ENCODE measurements around the gene XPR1. TPM values are rescaled to one million over a fixed set of nuclear protein-coding genes. Genes with fewer than 3 reads are reported as not detected.

XPR1 gene
- total and polyA plus RNA-seq, 2 donors (not counting 3 experiments of a cell fraction or from before 2014, with no cell fraction given), result 23.9 to 26.7 TPM

GRCh38 chr1:180646547-180646946, 14.7 kb downstream of the XPR1 start:
- Histone ChIP-seq H3K27me3 (ENCODE audit: control insufficient read depth in 2 of 2, insufficient read depth in 2 of 2, low read length in 2 of 2) (no peaks in the 10 kb centered on the region), H3K9ac (replicated peaks; ENCODE audit: extremely low read depth, insufficient read depth, low read length) (no peak overlapping the region), H3K79me2 (ENCODE audit: control insufficient read depth, insufficient read depth, low read length) (no peaks in the 10 kb centered on the region), H3K27ac (ENCODE audit: insufficient read depth, low read depth, low read length) (no peak overlapping the region), H3K4me3 (replicated peaks in 1 of 3; ENCODE audit: insufficient read depth in 1 of 3, low read depth in 1 of 3, low read length in 3 of 3) (no peak overlapping the region), H4K20me1 (replicated peaks; ENCODE audit: control insufficient read depth, extremely low read depth, insufficient read depth, low read length) (no peaks in the 10 kb centered on the region), H3K4me2 (ENCODE audit: insufficient read depth, low read length) (no peak overlapping the region), H3K4me1 (ENCODE audit: control insufficient read depth, extremely low read depth, insufficient read depth, low read length) (no peaks in the 10 kb centered on the region), H3K36me3 (ENCODE audit: control insufficient read depth in 2 of 2, extremely low read depth in 1 of 2, insufficient read depth in 2 of 2, low read length in 2 of 2) (no peaks in the 10 kb centered on the region), H3K9me3 (replicated peaks; ENCODE audit: control insufficient read depth, insufficient read depth, low read length) (no peaks in the 10 kb centered on the region), H3K9me1 (replicated peaks; ENCODE audit: control insufficient read depth, extremely low read depth, insufficient read depth, low read length) (no peaks in the 10 kb centered on the region), H2AFZ (ENCODE audit: low read depth, low read length) (no peak overlapping the region)
- DNase-seq (ENCODE audit: low read depth, low spot score) (no peak), FAIRE-seq (no peak)
- dilution Hi-C loops (cut with MboI; ENCODE audit: extremely low pct_ligation_motif_present, low sequenced_read_pairs) (no loop called here), intact Hi-C loops (cut with micrococcal nuclease) (no loop called here)
- TF ChIP-seq MYC (IDR thresholded peaks at IDR 0.05; ENCODE audit: low read depth, low read length) (no peak), CTCF (IDR thresholded peaks at IDR 0.05; ENCODE audit: extremely low read depth in 1 of 2, insufficient read depth in 1 of 2, low read depth in 1 of 2, low read length in 2 of 2) (no peak), GATA2 (IDR thresholded peaks at IDR 0.05; ENCODE audit: insufficient read depth, insufficient read length, low read depth, low read length) (no peak)
- POLR2A ChIA-PET, result no interaction called here
- CTCF ChIA-PET, result no interaction called here
- BruUV-seq (replicated peaks), result no TSS peak

GRCh38 chr1:180652792-180653191, 21.0 kb downstream of the XPR1 start:
- DNase-seq (ENCODE audit: low read depth, low spot score) (no peak), FAIRE-seq (no peak)
- Histone ChIP-seq H2AFZ (ENCODE audit: low read depth, low read length) (no peak overlapping the region), H3K36me3 (ENCODE audit: control insufficient read depth in 2 of 2, extremely low read depth in 1 of 2, insufficient read depth in 2 of 2, low read length in 2 of 2) (no peaks in the 10 kb centered on the region), H3K4me1 (ENCODE audit: control insufficient read depth, extremely low read depth, insufficient read depth, low read length) (no peaks in the 10 kb centered on the region), H3K9me3 (replicated peaks; ENCODE audit: control insufficient read depth, insufficient read depth, low read length) (no peaks in the 10 kb centered on the region), H3K9me1 (replicated peaks; ENCODE audit: control insufficient read depth, extremely low read depth, insufficient read depth, low read length) (peaks cover 2% of the 10 kb centered on the region), H3K9ac (replicated peaks; ENCODE audit: extremely low read depth, insufficient read depth, low read length) (no peak overlapping the region), H3K27me3 (ENCODE audit: control insufficient read depth in 2 of 2, insufficient read depth in 2 of 2, low read length in 2 of 2) (no peaks in the 10 kb centered on the region), H3K79me2 (ENCODE audit: control insufficient read depth, insufficient read depth, low read length) (no peaks in the 10 kb centered on the region), H3K4me2 (ENCODE audit: insufficient read depth, low read length) (no peak overlapping the region), H4K20me1 (replicated peaks; ENCODE audit: control insufficient read depth, extremely low read depth, insufficient read depth, low read length) (peaks cover 3% of the 10 kb centered on the region), H3K27ac (ENCODE audit: insufficient read depth, low read depth, low read length) (no peak overlapping the region), H3K4me3 (replicated peaks in 1 of 3; ENCODE audit: insufficient read depth in 1 of 3, low read depth in 1 of 3, low read length in 3 of 3) (no peak overlapping the region)
- intact Hi-C loops (cut with micrococcal nuclease) (no loop called here), dilution Hi-C loops (cut with MboI; ENCODE audit: extremely low pct_ligation_motif_present, low sequenced_read_pairs) (no loop called here)
- ChIA-PET CTCF (interaction anchor here (0.9 to 1.5 kb wide), 7 partner anchors 9 to 210 kb away, joined by 3 to 5 read pairs (median 3); no protein-coding TSS in a partner anchor), POLR2A (no interaction called here)
- TF ChIP-seq POLR2AphosphoS5 (IDR thresholded peaks at IDR 0.05; ENCODE audit: insufficient read depth, low read depth, low read length), result no peak
- no peak for TF ChIP-seq MYC (IDR thresholded peaks at IDR 0.05; ENCODE audit: low read depth, low read length)
- no peak for TF ChIP-seq CTCF (IDR thresholded peaks at IDR 0.05; ENCODE audit: extremely low read depth in 1 of 2, insufficient read depth in 1 of 2, low read depth in 1 of 2, low read length in 2 of 2)
- no peak for TF ChIP-seq GATA2 (IDR thresholded peaks at IDR 0.05; ENCODE audit: insufficient read depth, insufficient read length, low read depth, low read length)
- TF ChIP-seq MAX (IDR thresholded peaks at IDR 0.05; ENCODE audit: insufficient read depth, insufficient read length), result no peak
- TF ChIP-seq JUN (IDR thresholded peaks at IDR 0.05; ENCODE audit: borderline replicate concordance, insufficient read depth, insufficient read length, low read depth), result no peak
- no TSS peak for BruUV-seq (replicated peaks)

Data from endothelial cell of umbilical vein (primary cell).